Liver (tissue), 9 donors: ENCODE results near the gene LCN6. TPM values are rescaled to one million over a fixed set of nuclear protein-coding genes. Genes with fewer than 3 reads are reported as not detected.

Experiments used
- DNase-seq: peaks from one replicate; pipeline ENCODE4 v3.0.0-alpha.2; 2017; ENCODE audit warnings: low spot score
- H3K27ac ChIP-seq, 2 donors: one replicate each; pipeline ENCODE4 v1.7.0; 2013; ENCODE audit warnings: inconsistent platforms in 2 of 2, low read length in 2 of 2, control low read depth in 1 of 2, low read depth in 1 of 2, mild to moderate bottlenecking in 1 of 2
- H3K27me3 ChIP-seq, 4 donors: one replicate each; pipeline versions ENCODE4 v1.6.1 to v1.7.0; 2013; ENCODE audit warnings: low read length in 3 of 4, inconsistent platforms in 1 of 4, mild to moderate bottlenecking in 1 of 4, moderate library complexity in 1 of 4; ENCODE audit not compliant: control insufficient read depth in 4 of 4, insufficient read depth in 4 of 4
- H3K36me3 ChIP-seq, 4 donors: one replicate each; pipeline versions ENCODE4 v1.6.1 to v1.7.0; 2013; ENCODE audit warnings: low read length in 3 of 4, mild to moderate bottlenecking in 3 of 4, low read depth in 1 of 4, moderate library complexity in 1 of 4; ENCODE audit not compliant: control insufficient read depth in 4 of 4, insufficient read depth in 3 of 4
- H3K4me1 ChIP-seq, 4 donors: one replicate each; pipeline versions ENCODE4 v1.6.1 to v1.7.0; 2013; ENCODE audit warnings: low read length in 3 of 4, mild to moderate bottlenecking in 3 of 4, moderate library complexity in 1 of 4; ENCODE audit not compliant: control insufficient read depth in 4 of 4, insufficient read depth in 4 of 4
- H3K4me3 ChIP-seq, 3 donors: one replicate each; pipeline versions ENCODE4 v1.6.1 to v1.7.0; 2013; ENCODE audit warnings: low read length in 3 of 3, control low read depth in 1 of 3, low read depth in 1 of 3, mild to moderate bottlenecking in 1 of 3
- H3K9ac ChIP-seq, 2 donors: one replicate each; pipeline ENCODE4 v1.7.0; 2013; ENCODE audit warnings: low read length in 2 of 2, mild to moderate bottlenecking in 2 of 2, moderate library complexity in 2 of 2, control low read depth in 1 of 2, low read depth in 1 of 2
- H3K9me3 ChIP-seq, 4 donors: one replicate each; pipeline versions ENCODE4 v1.6.1 to v1.7.0; 2013; ENCODE audit warnings: low read length in 3 of 4; ENCODE audit not compliant: control insufficient read depth in 4 of 4
- EGR1 ChIP-seq, 2 donors: IDR thresholded peaks; 2 replicates each; pipeline ENCODE4 v1.6.1; 2016 to 2018; ENCODE audit warnings: antibody characterized with exemption in 2 of 2, low read depth in 2 of 2
- FOXA1 ChIP-seq: IDR thresholded peaks from 2 replicates; pipeline ENCODE4 v1.6.1; 2016; ENCODE audit warnings: antibody characterized with exemption
- FOXA2 ChIP-seq: IDR thresholded peaks from 2 replicates; pipeline ENCODE4 v1.6.1; 2016; ENCODE audit warnings: antibody characterized with exemption
- GABPA ChIP-seq, 2 donors: IDR thresholded peaks in 1 of 2; conservative IDR thresholded peaks in 1 of 2; 2 replicates each; pipeline ENCODE4 v1.6.1; 2016; ENCODE audit warnings: antibody characterized with exemption in 2 of 2, mild to moderate bottlenecking in 1 of 2, moderate library complexity in 1 of 2
- HNF4A ChIP-seq, 2 donors: conservative IDR thresholded peaks; 2 replicates each; pipeline ENCODE4 v1.6.1; 2016; ENCODE audit warnings: antibody characterized with exemption in 2 of 2, mild to moderate bottlenecking in 2 of 2
- HNF4G ChIP-seq: IDR thresholded peaks from 2 replicates; pipeline ENCODE4 v1.6.1; 2016; ENCODE audit warnings: antibody characterized with exemption
- JUND ChIP-seq, 2 donors: IDR thresholded peaks; 2 replicates each; pipeline ENCODE4 v1.6.1; 2016; ENCODE audit warnings: antibody characterized with exemption in 2 of 2
- NR2F2 ChIP-seq: IDR thresholded peaks from 2 replicates; pipeline ENCODE4 v1.6.1; 2016; ENCODE audit warnings: antibody characterized with exemption
- RAD21 ChIP-seq, 2 donors: IDR thresholded peaks; 2 replicates each; pipeline ENCODE4 v1.6.1; 2016; ENCODE audit warnings: antibody characterized with exemption in 2 of 2, mild to moderate bottlenecking in 2 of 2
- RXRA ChIP-seq, 2 donors: IDR thresholded peaks; 2 replicates each; pipeline ENCODE4 v1.6.1; 2017 to 2018; ENCODE audit warnings: antibody characterized with exemption in 2 of 2, mild to moderate bottlenecking in 1 of 2
- SP1 ChIP-seq: IDR thresholded peaks from 2 replicates; pipeline ENCODE4 v1.6.1; 2018; ENCODE audit warnings: antibody characterized with exemption, mild to moderate bottlenecking
- TAF1 ChIP-seq: conservative IDR thresholded peaks from 2 replicates; pipeline ENCODE4 v1.6.1; 2016; ENCODE audit warnings: antibody characterized with exemption, mild to moderate bottlenecking
- YY1 ChIP-seq: IDR thresholded peaks from 2 replicates; pipeline ENCODE4 v1.6.1; 2016; ENCODE audit warnings: antibody characterized with exemption, mild to moderate bottlenecking
- WGBS: extraction: QIAGEN DNeasy Blood & Tissue Kit; methylation state at CpG from one replicate; pipeline ENCODE4 v1.1.7; 2013; 5-methylcytosine and 5-hydroxymethylcytosine counted together
- polyA plus RNA-seq, 2 donors: library from polyadenylated mRNA; stranded (reverse) in 1 of 2; unstranded in 1 of 2; fragments of 200-250 nt in 1 of 2; fragments of >200 nt in 1 of 2; fragmentation: Nextera tagmentation in 1 of 2; extraction: Ambion mirVana in 1 of 2; gene quantifications; one replicate each; pipeline versions ENCODE4 v1.2.1 to v1.2.3, GENCODE V29; 2013 to 2015
- total RNA-seq, 2 donors: library from RNA; depleted of rRNA; stranded (reverse); fragments of >200 nt; gene quantifications; one replicate each; pipeline ENCODE4 v1.2.3, GENCODE V29; 2014
- TF ChIP-seq, protein P1 (sequence below): fragments of 150-350 bp; IDR thresholded peaks from 2 replicates; pipeline ENCODE4 v1.5.1; 2017; ENCODE audit warnings: improper control_type of control experiment, low read depth, low read length; ENCODE audit not compliant: missing input control
- TF ChIP-seq, protein P2 (sequence below): IDR thresholded peaks from 2 replicates; pipeline ENCODE4 v1.6.1; 2016; ENCODE audit warnings: antibody characterized with exemption, mild to moderate bottlenecking
- TF ChIP-seq, protein P3 (sequence below): IDR thresholded peaks from 2 replicates; pipeline ENCODE4 v1.6.1; 2016; ENCODE audit warnings: antibody characterized with exemption
- TF ChIP-seq, protein P4 (sequence below): IDR thresholded peaks from 2 replicates; pipeline ENCODE4 v1.6.1; 2016; ENCODE audit warnings: antibody characterized with exemption
- donor health status: healthy.
- donor health status: healthy.
- donor health status: healthy.
- donor health status: healthy.
- donor health status: healthy.

Gene LCN6
- total and polyA plus RNA-seq, 4 donors, result 0.14 to 0.32 TPM; not detected in 2

DNA sequence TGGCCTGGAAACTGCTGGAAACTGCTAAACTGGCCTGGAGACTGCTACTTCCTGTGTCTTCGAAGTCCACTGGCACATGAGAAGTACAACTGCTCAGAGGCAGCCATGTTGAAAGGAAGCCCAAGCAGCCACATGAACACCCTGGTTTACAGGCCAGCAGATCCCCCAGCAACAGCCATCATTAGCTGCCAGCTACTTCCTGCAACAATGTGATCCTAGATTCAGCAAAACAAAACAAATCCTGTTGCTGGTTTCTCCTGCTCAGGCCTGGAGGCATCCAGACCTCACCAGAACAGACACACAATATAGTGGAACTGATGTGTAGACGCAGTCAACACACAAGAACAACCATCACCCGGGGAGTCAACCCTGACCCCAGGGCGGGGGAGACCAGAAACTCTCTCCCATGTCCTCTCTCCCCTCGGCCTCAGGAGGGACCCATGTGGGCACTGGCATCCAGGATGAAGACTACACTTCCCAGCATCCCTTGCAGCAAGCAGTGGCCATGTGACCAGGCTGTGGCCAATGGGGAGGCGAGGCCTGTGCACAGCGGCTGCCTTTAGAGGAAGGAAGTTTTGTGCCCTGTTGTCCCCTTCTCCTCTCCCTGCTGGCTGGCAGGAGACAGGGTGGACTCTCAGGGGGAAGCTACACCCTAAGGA is 25.2 kb upstream of the LCN6 start (continued):
- TF ChIP-seq, protein P1, sequence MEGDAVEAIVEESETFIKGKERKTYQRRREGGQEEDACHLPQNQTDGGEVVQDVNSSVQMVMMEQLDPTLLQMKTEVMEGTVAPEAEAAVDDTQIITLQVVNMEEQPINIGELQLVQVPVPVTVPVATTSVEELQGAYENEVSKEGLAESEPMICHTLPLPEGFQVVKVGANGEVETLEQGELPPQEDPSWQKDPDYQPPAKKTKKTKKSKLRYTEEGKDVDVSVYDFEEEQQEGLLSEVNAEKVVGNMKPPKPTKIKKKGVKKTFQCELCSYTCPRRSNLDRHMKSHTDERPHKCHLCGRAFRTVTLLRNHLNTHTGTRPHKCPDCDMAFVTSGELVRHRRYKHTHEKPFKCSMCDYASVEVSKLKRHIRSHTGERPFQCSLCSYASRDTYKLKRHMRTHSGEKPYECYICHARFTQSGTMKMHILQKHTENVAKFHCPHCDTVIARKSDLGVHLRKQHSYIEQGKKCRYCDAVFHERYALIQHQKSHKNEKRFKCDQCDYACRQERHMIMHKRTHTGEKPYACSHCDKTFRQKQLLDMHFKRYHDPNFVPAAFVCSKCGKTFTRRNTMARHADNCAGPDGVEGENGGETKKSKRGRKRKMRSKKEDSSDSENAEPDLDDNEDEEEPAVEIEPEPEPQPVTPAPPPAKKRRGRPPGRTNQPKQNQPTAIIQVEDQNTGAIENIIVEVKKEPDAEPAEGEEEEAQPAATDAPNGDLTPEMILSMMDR, result no peak
- TF ChIP-seq FOXA2 (no peak), EGR1 (IDR thresholded peaks at IDR 0.05; ENCODE audit: low read depth in 2 of 2) (no peak)

DNA sequence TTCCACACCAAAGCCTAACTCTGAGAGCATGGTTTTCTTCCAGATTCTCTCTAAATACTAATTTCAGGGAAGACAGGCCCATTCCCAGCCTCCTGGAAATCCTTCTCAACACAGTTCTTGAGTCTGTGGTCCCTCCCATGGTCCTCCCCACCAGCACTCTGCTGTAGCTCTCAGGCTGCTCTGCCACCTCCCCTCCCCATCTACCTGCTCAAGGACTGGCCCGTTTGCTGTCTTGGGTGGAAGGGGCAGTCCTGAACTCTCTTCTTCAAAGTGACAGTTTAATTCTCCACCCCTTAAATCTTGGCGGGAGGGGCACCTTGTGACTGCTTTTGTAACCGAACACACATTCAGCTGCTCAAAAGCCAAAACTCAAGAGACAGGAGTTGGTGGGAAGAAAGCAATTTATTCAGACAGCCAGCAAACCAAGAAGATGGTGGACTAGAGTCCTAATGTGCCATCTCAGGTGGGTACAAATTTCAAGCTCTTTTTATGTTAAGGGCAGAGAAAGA is 23.6 kb upstream of the LCN6 start:
- H3K4me3 ChIP-seq, result no peak overlapping the region
- 86% methylated on average over 3 of the region's 3 CpGs for WGBS
- no peaks in the 10 kb centered on the region for H3K4me1 ChIP-seq
- H3K27me3 ChIP-seq, result no peaks in the 10 kb centered on the region
- no peaks in the 10 kb centered on the region for H3K36me3 ChIP-seq
- TF ChIP-seq FOXA1 (no peak), EGR1 (IDR thresholded peaks at IDR 0.05; ENCODE audit: low read depth in 2 of 2) (no peak), RXRA (IDR thresholded peaks at IDR 0.05) (no peak), YY1 (no peak), HNF4A (conservative IDR thresholded peaks at IDR 0.05) (no peak), NR2F2 (no peak), GABPA (IDR thresholded peaks at IDR 0.05 in 1 of 2, conservative IDR thresholded peaks at IDR 0.05 in 1 of 2) (no peak), SP1 (no peak), HNF4G (no peak), TAF1 (no peak), FOXA2 (no peak), JUND (IDR thresholded peaks at IDR 0.05) (no peak), RAD21 (IDR thresholded peaks at IDR 0.05) (no peak)
- TF ChIP-seq, protein P1, result no peak
- TF ChIP-seq, protein P2, sequence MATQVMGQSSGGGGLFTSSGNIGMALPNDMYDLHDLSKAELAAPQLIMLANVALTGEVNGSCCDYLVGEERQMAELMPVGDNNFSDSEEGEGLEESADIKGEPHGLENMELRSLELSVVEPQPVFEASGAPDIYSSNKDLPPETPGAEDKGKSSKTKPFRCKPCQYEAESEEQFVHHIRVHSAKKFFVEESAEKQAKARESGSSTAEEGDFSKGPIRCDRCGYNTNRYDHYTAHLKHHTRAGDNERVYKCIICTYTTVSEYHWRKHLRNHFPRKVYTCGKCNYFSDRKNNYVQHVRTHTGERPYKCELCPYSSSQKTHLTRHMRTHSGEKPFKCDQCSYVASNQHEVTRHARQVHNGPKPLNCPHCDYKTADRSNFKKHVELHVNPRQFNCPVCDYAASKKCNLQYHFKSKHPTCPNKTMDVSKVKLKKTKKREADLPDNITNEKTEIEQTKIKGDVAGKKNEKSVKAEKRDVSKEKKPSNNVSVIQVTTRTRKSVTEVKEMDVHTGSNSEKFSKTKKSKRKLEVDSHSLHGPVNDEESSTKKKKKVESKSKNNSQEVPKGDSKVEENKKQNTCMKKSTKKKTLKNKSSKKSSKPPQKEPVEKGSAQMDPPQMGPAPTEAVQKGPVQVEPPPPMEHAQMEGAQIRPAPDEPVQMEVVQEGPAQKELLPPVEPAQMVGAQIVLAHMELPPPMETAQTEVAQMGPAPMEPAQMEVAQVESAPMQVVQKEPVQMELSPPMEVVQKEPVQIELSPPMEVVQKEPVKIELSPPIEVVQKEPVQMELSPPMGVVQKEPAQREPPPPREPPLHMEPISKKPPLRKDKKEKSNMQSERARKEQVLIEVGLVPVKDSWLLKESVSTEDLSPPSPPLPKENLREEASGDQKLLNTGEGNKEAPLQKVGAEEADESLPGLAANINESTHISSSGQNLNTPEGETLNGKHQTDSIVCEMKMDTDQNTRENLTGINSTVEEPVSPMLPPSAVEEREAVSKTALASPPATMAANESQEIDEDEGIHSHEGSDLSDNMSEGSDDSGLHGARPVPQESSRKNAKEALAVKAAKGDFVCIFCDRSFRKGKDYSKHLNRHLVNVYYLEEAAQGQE, result no peak
- TF ChIP-seq, protein P3, sequence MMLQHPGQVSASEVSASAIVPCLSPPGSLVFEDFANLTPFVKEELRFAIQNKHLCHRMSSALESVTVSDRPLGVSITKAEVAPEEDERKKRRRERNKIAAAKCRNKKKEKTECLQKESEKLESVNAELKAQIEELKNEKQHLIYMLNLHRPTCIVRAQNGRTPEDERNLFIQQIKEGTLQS, result no peak
- TF ChIP-seq, protein P4, sequence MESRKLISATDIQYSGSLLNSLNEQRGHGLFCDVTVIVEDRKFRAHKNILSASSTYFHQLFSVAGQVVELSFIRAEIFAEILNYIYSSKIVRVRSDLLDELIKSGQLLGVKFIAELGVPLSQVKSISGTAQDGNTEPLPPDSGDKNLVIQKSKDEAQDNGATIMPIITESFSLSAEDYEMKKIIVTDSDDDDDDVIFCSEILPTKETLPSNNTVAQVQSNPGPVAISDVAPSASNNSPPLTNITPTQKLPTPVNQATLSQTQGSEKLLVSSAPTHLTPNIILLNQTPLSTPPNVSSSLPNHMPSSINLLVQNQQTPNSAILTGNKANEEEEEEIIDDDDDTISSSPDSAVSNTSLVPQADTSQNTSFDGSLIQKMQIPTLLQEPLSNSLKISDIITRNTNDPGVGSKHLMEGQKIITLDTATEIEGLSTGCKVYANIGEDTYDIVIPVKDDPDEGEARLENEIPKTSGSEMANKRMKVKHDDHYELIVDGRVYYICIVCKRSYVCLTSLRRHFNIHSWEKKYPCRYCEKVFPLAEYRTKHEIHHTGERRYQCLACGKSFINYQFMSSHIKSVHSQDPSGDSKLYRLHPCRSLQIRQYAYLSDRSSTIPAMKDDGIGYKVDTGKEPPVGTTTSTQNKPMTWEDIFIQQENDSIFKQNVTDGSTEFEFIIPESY, result no peak
- H3K9ac ChIP-seq, result no peak overlapping the region
- H3K9me3 ChIP-seq, result peaks cover 4 to 8% (median 5%) of the 10 kb centered on the region in 4 donors
- DNase-seq, result no peak
- no peak overlapping the region for H3K27ac ChIP-seq
